Hematopoietic multipotent progenitor cell treated with erythropoietin and hydrocortisone succinate and interleukin-3 and kit ligand, for 15 days (in vitro differentiated cells): ENCODE results near the gene IL23R.

ENCODE experiments used
- DNase-seq: peaks from one replicate; pipeline ENCODE4 v3.0.0-alpha.2; 2015; ENCODE audit warnings: low spot score

IL23R gene

GRCh38 chr1:67242016-67242415, 75.8 kb downstream of the IL23R start:
- DNase-seq, result no peak

GRCh38 chr1:67250051-67250653, 83.9 kb downstream of the IL23R start:
- DNase-seq, result no peak

- no peak for DNase-seq
These were observed 90.3 kb downstream of the IL23R start for GRCh38 chr1:67256291-67257172.

- DNase-seq, result no peak
These were observed 90.9 kb downstream of the IL23R start for GRCh38 chr1:67257173-67257535.

- no peak for DNase-seq
These were observed 95.4 kb downstream of the IL23R start for GRCh38 chr1:67261680-67262079.

- no peak for DNase-seq
These were observed 96.5 kb downstream of the IL23R start for GRCh38 chr1:67262735-67263134.

GRCh38 chr1:67264152-67264551, 97.9 kb downstream of the IL23R start:
- no peak for DNase-seq

- no peak for DNase-seq
These were observed 98.6 kb downstream of the IL23R start for GRCh38 chr1:67264899-67265298.

GRCh38 chr1:67269061-67269460, 102.8 kb downstream of the IL23R start:
- DNase-seq, result no peak

GRCh38 chr1:67270541-67270940, 104.3 kb downstream of the IL23R start:
- no peak for DNase-seq

GRCh38 chr1:67273591-67273990, 107.3 kb downstream of the IL23R start:
- no peak for DNase-seq

GRCh38 chr1:67274623-67275325, 108.5 kb downstream of the IL23R start:
- DNase-seq, result no peak

GRCh38 chr1:67280696-67281095, 114.4 kb downstream of the IL23R start:
- DNase-seq, result no peak

GRCh38 chr1:67281244-67281643, 115.0 kb downstream of the IL23R start:
- no peak for DNase-seq

- no peak for DNase-seq
These were observed 119.7 kb downstream of the IL23R start for GRCh38 chr1:67285780-67286488.

- no peak for DNase-seq
These were observed 124.0 kb downstream of the IL23R start for GRCh38 chr1:67290236-67290635.

- no peak for DNase-seq
These were observed 128.8 kb downstream of the IL23R start for GRCh38 chr1:67294836-67295617.

- no peak for DNase-seq
These were observed 132.5 kb downstream of the IL23R start for GRCh38 chr1:67298762-67299161.

GRCh38 chr1:67299296-67299695, 133.0 kb downstream of the IL23R start:
- no peak for DNase-seq

- no peak for DNase-seq
These were observed 134.3 kb downstream of the IL23R start for GRCh38 chr1:67300561-67300960.

- DNase-seq, result no peak
These were observed 137.8 kb downstream of the IL23R start for GRCh38 chr1:67304023-67304422.

GRCh38 chr1:67306547-67306946, 140.3 kb downstream of the IL23R start:
- no peak for DNase-seq
